ENCODE results near the gene PXMP4.

PXMP4 gene

DNA sequence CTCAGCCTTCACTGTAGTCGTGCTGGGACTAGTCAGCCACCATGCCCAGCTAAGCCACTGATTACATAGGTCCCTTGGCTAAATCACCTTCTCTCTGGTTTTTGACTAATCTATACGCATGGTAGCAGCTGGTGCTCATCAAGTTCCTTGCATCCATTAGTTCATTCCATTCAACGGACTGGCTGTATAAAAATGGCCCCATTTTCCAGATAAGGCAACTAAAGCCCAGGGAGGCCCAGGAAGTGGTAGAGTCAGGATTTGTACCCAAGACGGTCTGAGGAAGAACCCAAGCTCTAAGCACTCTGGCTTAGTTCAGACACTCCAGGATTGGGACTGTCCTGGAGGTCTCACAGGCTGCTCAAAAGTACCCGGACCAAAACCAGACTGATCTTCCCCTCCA, 38.8 kb downstream of the PXMP4 start:
- DNase-seq = no peak

GRCh38 chr20:33680686-33681085, 39.4 kb downstream of the PXMP4 start:
- no peak for DNase-seq

DNA sequence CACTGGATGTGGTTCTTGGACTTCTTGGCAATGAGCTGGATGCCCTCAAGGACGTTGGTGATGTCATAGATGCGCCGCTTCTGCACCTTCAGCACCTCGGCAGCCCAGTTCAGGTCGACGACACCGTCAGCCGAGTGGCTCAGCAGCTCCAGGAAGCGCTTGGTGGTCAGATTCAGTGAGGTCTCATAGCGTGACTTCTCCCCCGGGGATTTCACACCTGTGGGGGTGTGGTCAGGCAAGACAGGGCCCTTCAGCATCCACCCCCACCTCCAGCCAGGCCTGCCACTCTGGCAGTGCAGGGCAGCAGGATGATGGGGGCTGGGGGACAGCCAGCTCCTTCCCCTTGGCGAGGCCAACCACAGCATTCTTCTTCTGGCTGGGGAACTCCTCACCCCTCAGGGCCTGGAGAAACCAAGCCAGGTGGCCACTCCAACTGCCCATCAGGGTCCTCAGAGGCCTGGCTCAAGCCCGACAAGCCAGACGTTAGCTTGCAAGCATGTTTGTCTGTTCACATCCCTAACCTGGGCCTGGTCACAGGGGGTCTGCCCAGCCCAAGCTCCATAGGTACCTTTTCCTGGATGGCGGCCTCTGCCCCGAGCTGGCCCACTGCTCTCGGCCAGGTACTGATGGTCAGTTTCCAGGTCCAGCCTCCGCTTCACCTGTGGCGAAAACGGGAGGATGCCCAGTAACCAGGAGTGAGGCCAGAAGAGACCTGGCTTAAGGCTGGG, 40.2 kb downstream of the PXMP4 start:
- no peak for DNase-seq

DNA sequence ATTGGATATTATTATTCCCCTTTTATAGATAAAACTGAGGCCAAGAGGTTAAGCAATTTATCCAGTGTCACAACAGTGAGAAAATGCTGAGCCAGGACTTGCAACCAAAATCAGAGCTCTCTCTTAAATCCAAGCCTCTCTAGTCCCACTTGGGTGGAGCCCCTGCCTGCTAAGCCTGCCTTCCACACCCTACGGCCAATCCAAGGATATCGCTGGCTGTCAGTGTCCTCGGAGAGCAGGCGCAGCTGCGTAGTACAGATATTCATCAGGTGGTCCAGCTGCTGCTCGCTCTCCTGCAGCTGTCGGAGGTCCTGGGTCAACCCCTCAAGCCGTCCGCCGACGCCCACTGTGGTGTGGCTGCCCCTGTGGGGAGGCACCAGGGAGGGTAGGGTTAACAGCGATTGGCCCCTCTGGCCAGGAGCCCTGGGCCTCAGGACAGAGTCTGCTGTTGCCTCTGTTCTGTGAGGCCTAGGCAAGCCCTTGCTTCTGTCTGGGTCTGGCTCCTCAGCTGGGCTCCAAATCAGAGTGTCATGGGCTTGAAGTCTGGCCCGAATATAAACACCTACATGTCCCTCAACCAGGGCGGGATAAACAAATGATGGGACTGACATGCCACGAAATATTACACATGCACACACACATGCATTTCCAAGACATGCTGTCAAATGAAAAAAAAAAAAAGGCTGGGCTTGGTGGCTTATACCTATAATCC, 42.0 kb downstream of the PXMP4 start:
- DNase-seq = no peak

DNA sequence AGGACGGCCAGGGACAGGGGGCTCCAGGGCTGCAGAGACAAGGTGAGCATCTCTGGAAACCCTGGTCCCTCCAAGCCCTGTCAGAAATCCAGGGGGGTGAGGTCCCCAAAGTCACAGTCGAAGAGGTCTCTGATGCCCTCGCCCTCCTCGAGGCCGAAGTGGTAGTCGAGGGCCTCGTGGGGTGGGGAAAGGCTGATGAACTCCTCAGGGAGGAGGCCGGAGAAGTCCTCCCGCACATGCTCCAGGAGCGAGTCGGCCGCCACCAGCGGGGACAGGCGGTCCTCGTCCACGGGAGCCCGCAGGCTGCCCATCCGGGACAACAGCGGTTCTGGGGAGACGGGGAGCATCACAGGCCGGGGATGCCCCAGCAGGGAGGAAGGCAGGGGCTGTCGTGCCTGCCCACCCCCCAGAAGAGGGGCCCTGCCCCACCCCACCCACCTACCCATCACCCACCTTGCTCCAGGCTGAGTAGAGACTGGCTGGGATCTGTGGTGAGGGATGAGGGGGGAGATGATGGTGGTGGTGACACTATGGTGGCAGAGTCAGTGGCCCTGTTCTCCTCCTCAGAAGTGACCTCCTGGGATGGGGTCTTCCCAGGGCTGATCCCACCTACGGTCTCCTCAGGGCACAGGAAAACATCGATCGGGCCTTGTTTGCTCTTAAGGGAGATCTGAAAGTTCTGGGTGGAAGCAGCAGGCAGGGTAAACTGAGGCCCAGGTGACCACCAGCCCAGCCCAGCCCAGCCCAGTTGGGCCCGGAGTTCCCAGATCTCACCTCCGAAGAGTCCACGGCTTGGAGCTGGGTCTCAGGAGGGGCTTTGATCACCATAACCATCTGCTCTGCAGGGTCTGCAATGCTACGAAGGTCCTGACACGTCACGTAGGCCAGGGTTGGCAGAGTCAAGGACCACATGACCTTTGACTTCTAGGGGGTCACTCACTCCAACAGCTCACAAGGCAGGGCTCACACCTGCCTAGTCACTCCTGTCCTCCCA, 43.2 kb downstream of the PXMP4 start:
- DNase-seq = no peak

GRCh38 chr20:33676121-33676520, 44.0 kb downstream of the PXMP4 start:
- no peak for DNase-seq

GRCh38 chr20:33675136-33675959, 44.8 kb downstream of the PXMP4 start:
- no peak for DNase-seq

- peak; percentile 45 for DNase-seq
These were observed 45.6 kb downstream of the PXMP4 start, which contains the start of gene NECAB3 for GRCh38 chr20:33674294-33675135. TSS of gene NECAB3 (minus strand) at chr20:33674428. CDS start at chr20:33674352, 76 bp downstream.

- no peak for DNase-seq
These were observed 46.5 kb downstream of the PXMP4 start for GRCh38 chr20:33673410-33674293.

DNA sequence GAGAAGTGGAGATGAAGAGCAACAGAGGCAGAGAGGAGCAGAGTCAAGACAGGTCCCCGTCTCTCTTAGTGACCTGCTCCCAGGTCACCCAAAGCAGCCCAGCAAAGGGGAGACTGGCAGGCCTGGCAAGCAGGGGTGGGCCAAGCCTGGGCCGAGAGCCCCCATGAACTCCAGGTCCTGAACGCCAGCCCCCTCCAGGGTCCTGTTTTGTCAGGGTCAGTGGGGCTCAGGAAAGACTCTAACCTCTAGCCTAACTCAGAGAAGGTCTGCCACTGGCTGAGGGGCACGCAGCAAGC, 47.0 kb downstream of the PXMP4 start:
- DNase-seq = no peak

DNA sequence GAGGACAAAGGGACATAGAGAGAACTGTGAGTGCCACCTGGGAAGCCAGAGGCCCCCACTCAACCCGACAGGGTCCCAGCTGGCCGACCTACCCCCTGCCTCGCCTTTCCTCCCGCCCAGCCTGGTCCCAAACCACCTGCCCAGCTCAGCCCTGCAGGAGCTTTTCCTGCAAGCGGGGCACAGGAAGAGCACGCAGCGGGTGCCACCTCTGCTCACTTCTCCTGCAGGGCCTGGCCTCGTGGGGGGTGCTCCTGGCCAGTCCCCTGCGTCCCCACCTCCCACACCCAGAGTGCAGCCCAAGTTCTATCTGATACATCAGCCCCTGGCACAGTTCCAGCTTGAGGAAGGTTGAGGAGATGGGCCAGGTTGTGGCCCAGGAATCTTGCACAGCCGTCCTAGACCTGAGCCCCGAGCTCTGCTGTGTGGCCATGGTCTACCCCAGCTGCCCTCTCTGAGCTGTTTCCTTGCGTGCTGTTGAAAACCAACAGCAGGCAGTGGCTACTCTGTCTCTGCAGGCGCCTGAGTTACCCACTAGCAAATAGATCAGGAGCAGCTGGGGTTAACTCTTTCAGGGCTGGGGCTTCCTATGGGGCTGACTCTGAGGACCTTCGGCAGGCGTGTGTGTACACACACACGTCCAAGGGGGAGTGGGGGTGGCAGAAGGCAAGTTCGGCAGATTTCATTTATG, 47.5 kb downstream of the PXMP4 start:
- no peak for DNase-seq

GRCh38 chr20:33671573-33672288, 48.4 kb downstream of the PXMP4 start:
- no peak for DNase-seq

- no peak for DNase-seq
These were observed 49.2 kb downstream of the PXMP4 start for GRCh38 chr20:33670715-33671499.

DNA sequence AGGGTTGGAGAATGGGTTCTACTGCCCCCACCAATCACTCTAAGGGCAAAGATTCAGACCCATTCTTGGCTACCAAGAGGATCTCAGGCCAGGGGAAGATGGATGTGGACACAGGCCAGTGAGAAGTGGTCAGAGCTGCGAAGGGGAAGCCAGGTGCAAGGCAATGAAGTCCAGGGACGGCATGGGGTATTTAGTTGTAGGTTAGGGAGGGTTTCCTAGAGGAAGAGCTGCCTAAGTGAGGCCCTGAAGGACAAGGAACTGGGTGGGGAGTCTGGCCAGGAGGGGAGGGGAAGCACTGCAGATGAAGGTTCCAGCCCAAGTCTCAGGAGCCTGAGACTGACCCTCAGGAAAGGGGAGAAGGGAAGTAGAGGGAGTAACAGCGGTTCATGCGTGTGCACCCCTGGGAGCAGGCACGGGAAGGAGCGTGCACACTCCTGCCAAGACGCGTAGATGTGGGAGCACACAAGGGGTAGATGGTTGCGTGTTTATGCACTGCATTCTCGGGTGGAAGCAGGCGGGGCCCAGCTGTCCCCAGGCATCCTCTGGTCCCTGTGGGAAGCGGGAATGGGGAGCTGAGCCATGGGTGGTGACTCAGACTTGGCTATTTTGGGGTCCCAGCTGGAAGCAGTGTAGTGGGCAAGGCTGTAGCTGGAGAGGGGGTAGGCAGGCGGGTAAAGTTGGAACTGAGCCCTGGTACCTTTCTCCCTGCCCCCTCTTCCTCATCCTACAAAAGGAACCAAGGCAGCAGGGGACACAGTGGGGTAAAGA, 50.1 kb downstream of the PXMP4 start:
- no peak for DNase-seq

- DNase-seq = no peak
These were observed 50.9 kb downstream of the PXMP4 start for GRCh38 chr20:33669224-33669623.

DNA sequence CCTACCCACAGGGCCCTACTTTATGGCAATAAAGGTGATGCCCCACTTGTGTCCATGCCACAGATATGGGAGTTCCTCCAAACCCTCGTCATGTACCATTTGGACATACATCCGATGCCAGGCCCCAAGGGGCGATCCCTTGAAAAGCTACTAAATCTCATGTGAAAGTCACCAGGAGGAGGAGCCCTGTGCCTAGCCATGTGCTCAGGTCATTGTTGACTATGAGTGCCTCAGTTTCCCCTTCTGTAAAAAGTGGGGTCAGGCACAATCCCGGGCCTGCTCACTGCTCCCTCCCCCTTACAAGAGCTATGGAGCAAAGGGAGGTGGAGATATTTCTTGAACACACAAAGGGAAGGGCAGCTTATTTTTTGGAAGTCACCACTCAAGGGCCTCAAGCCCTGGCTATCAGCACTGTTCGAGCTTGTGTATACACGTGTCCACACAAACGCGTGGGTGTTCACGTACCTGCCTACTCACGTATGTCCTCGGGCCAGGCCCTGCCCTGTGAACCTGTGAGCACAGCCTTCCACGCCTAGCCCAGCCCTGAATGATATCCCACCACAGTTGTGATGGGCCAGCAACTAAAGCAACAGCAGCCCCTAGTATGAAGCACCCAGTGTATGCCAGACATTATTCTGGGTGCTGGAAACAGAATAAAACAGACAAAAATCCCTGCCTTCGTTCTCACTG, 51.5 kb downstream of the PXMP4 start:
- no peak for DNase-seq
